Measurements from ENCODE around the gene FNDC3B. TPM values are rescaled to one million over a fixed set of nuclear protein-coding genes. Genes with fewer than 3 reads are reported as not detected.

Gene FNDC3B
- total and polyA plus RNA-seq, 4 donors, result 23.3 to 74.2 (median 32.9) TPM

DNA sequence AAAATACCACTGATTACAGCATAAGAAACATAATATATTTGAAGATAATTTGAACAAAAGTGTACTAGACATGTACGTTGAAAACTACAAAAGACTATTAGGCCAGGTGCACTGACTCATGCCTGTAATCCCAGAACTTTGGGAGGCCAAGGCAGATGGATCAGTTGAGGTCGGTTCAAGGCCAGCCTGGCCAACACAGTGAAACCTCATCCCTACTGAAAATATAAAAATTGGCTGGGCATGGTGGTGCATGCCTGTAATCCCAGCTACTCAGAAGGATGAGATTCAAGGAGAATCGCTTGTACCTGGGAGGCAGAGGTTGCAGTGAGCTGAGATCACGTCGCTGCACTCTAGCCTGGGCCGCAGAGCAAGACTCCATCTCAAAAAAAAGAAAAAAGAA lies 36.2 kb upstream of the FNDC3B start (continued):
- TF ChIP-seq GABPA (IDR thresholded peaks at IDR 0.05 in 1 of 2, conservative IDR thresholded peaks at IDR 0.05 in 1 of 2), result no peak
- TF ChIP-seq, protein P1, sequence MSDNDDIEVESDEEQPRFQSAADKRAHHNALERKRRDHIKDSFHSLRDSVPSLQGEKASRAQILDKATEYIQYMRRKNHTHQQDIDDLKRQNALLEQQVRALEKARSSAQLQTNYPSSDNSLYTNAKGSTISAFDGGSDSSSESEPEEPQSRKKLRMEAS (IDR thresholded peaks at IDR 0.05), result no peak

DNA sequence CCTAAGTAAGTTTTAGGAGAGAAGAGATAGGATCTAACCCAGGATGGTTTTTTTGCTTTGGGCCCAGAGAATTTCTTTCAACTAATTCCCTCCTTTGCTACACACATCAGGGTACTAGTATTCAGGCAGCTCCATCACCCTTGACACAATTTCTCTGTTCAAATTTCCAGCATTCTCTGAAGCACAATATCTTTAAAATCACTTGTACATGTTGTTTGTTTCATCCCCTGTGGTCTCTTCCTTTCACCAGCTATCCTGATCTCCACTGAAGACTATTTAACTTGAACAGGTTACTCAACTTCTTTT lies 32.4 kb upstream of the FNDC3B start:
- Histone ChIP-seq H3K4me1 (ENCODE audit: control insufficient read depth in 4 of 4, insufficient read depth in 4 of 4, low read length in 3 of 4) (no peaks in the 10 kb centered on the region), H3K27ac (ENCODE audit: low read depth in 1 of 2, low read length in 2 of 2) (no peak overlapping the region), H3K9ac (ENCODE audit: low read depth in 1 of 2, low read length in 2 of 2) (no peak overlapping the region), H3K27me3 (ENCODE audit: control insufficient read depth in 4 of 4, insufficient read depth in 4 of 4, low read length in 3 of 4) (no peaks in the 10 kb centered on the region), H3K36me3 (ENCODE audit: control insufficient read depth in 4 of 4, insufficient read depth in 3 of 4, low read depth in 1 of 4, low read length in 3 of 4) (no peaks in the 10 kb centered on the region), H3K9me3 (ENCODE audit: control insufficient read depth in 4 of 4, low read length in 3 of 4) (no peaks in the 10 kb centered on the region), H3K4me3 (ENCODE audit: low read depth in 1 of 3, low read length in 3 of 3) (no peak overlapping the region)
- no peak for TF ChIP-seq JUND (IDR thresholded peaks at IDR 0.05)
- no peak for TF ChIP-seq FOXA1 (IDR thresholded peaks at IDR 0.05)
- no peak for TF ChIP-seq SP1 (IDR thresholded peaks at IDR 0.05)
- no peak for TF ChIP-seq TAF1 (conservative IDR thresholded peaks at IDR 0.05)
- TF ChIP-seq, protein P1 (IDR thresholded peaks at IDR 0.05), result no peak
- TF ChIP-seq EGR1 (IDR thresholded peaks at IDR 0.05; ENCODE audit: low read depth in 2 of 2), result no peak
- no peak for TF ChIP-seq FOXA2 (IDR thresholded peaks at IDR 0.05)
- TF ChIP-seq, protein P2, sequence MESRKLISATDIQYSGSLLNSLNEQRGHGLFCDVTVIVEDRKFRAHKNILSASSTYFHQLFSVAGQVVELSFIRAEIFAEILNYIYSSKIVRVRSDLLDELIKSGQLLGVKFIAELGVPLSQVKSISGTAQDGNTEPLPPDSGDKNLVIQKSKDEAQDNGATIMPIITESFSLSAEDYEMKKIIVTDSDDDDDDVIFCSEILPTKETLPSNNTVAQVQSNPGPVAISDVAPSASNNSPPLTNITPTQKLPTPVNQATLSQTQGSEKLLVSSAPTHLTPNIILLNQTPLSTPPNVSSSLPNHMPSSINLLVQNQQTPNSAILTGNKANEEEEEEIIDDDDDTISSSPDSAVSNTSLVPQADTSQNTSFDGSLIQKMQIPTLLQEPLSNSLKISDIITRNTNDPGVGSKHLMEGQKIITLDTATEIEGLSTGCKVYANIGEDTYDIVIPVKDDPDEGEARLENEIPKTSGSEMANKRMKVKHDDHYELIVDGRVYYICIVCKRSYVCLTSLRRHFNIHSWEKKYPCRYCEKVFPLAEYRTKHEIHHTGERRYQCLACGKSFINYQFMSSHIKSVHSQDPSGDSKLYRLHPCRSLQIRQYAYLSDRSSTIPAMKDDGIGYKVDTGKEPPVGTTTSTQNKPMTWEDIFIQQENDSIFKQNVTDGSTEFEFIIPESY (IDR thresholded peaks at IDR 0.05), result no peak
- no peak for TF ChIP-seq RAD21 (IDR thresholded peaks at IDR 0.05)
- TF ChIP-seq, protein P3, sequence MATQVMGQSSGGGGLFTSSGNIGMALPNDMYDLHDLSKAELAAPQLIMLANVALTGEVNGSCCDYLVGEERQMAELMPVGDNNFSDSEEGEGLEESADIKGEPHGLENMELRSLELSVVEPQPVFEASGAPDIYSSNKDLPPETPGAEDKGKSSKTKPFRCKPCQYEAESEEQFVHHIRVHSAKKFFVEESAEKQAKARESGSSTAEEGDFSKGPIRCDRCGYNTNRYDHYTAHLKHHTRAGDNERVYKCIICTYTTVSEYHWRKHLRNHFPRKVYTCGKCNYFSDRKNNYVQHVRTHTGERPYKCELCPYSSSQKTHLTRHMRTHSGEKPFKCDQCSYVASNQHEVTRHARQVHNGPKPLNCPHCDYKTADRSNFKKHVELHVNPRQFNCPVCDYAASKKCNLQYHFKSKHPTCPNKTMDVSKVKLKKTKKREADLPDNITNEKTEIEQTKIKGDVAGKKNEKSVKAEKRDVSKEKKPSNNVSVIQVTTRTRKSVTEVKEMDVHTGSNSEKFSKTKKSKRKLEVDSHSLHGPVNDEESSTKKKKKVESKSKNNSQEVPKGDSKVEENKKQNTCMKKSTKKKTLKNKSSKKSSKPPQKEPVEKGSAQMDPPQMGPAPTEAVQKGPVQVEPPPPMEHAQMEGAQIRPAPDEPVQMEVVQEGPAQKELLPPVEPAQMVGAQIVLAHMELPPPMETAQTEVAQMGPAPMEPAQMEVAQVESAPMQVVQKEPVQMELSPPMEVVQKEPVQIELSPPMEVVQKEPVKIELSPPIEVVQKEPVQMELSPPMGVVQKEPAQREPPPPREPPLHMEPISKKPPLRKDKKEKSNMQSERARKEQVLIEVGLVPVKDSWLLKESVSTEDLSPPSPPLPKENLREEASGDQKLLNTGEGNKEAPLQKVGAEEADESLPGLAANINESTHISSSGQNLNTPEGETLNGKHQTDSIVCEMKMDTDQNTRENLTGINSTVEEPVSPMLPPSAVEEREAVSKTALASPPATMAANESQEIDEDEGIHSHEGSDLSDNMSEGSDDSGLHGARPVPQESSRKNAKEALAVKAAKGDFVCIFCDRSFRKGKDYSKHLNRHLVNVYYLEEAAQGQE (IDR thresholded peaks at IDR 0.05), result no peak
- TF ChIP-seq, protein P4, sequence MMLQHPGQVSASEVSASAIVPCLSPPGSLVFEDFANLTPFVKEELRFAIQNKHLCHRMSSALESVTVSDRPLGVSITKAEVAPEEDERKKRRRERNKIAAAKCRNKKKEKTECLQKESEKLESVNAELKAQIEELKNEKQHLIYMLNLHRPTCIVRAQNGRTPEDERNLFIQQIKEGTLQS (IDR thresholded peaks at IDR 0.05), result no peak
- no peak for TF ChIP-seq GABPA (IDR thresholded peaks at IDR 0.05 in 1 of 2, conservative IDR thresholded peaks at IDR 0.05 in 1 of 2)
- no peak for TF ChIP-seq NR2F2 (IDR thresholded peaks at IDR 0.05)
- TF ChIP-seq RXRA (IDR thresholded peaks at IDR 0.05), result no peak
- TF ChIP-seq YY1 (IDR thresholded peaks at IDR 0.05), result no peak
- TF ChIP-seq, protein P5, sequence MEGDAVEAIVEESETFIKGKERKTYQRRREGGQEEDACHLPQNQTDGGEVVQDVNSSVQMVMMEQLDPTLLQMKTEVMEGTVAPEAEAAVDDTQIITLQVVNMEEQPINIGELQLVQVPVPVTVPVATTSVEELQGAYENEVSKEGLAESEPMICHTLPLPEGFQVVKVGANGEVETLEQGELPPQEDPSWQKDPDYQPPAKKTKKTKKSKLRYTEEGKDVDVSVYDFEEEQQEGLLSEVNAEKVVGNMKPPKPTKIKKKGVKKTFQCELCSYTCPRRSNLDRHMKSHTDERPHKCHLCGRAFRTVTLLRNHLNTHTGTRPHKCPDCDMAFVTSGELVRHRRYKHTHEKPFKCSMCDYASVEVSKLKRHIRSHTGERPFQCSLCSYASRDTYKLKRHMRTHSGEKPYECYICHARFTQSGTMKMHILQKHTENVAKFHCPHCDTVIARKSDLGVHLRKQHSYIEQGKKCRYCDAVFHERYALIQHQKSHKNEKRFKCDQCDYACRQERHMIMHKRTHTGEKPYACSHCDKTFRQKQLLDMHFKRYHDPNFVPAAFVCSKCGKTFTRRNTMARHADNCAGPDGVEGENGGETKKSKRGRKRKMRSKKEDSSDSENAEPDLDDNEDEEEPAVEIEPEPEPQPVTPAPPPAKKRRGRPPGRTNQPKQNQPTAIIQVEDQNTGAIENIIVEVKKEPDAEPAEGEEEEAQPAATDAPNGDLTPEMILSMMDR (IDR thresholded peaks at IDR 0.05; ENCODE audit: low read depth, low read length, missing input control), result no peak
- no peak for TF ChIP-seq HNF4G (IDR thresholded peaks at IDR 0.05)
- TF ChIP-seq HNF4A (conservative IDR thresholded peaks at IDR 0.05), result no peak
- no peak for DNase-seq (ENCODE audit: low spot score)

Data from liver (tissue), 9 donors.